Peyer's patch (tissue), 4 donors: ENCODE data around the gene ITSN1. TPM values are rescaled to one million over a fixed set of nuclear protein-coding genes. Genes with fewer than 3 reads are reported as not detected.
A peak's percentile ranks its signal among the peaks of the same experiment; 100 is the strongest.

Source experiments
- DNase-seq, 3 donors: peaks; one replicate each; pipeline ENCODE4 v3.0.0-alpha.2; 2017 to 2019
- H3K27ac ChIP-seq, 4 donors: fragments of 200-600 bp; sonication (generic); one replicate each; pipeline ENCODE4 v1.5.1; 2016 to 2019
- H3K27me3 ChIP-seq, 2 donors: fragments of 200-600 bp; sonication (generic); one replicate each; pipeline ENCODE4 v1.5.1; 2019
- H3K36me3 ChIP-seq, 3 donors: fragments of 200-600 bp; sonication (generic); one replicate each; pipeline ENCODE4 v1.5.1; 2016 to 2019
- H3K4me1 ChIP-seq, 4 donors: fragments of 200-600 bp; sonication (generic); one replicate each; pipeline ENCODE4 v1.5.1; 2016 to 2019
- H3K4me3 ChIP-seq, 4 donors: fragments of 200-600 bp; sonication (generic); 1 replicate in 3 of 4; 2 replicates in 1 of 4; pipeline ENCODE4 v1.5.1; 2016 to 2019; ENCODE audit warnings: mild to moderate bottlenecking in 1 of 4
- H3K9me3 ChIP-seq, 4 donors: fragments of 200-600 bp; sonication (generic); one replicate each; pipeline ENCODE4 v1.5.1; 2016 to 2019; ENCODE audit warnings: mild to moderate bottlenecking in 1 of 4
- CTCF ChIP-seq, 6 experiments: fragments of 450-650 bp in 4 of 6; fragments of 200-600 bp in 2 of 6; sonication (generic) in 1 of 6; IDR thresholded peaks; one replicate each; pipeline ENCODE4 v1.5.1; 2017 to 2019; ENCODE audit warnings: antibody characterized with exemption in 6 of 6, mild to moderate bottlenecking in 3 of 6, moderate library complexity in 1 of 6
- POLR2A ChIP-seq, 2 donors: fragments of 450-650 bp; IDR thresholded peaks; one replicate each; pipeline ENCODE4 v1.5.1; 2017; ENCODE audit warnings: antibody characterized with exemption in 2 of 2, mild to moderate bottlenecking in 2 of 2, moderate library complexity in 2 of 2
- total RNA-seq, 4 donors: library from RNA; depleted of rRNA; stranded (reverse); fragments of >200 nt; gene quantifications; one replicate each; pipeline ENCODE4 v1.1.0, GENCODE V29; 2016

ITSN1 gene
- total RNA-seq, 4 donors from 2014 or later = 41.0 to 56.9 (median 49.5) TPM

- H3K4me1 ChIP-seq = peaks cover 0 to 26% (median 14%) of the 10 kb centered on the region in 4 donors
- no peak for DNase-seq
- H3K27ac ChIP-seq = peak overlapping the region; percentile 79 to 89 (median 87)
- no peaks in the 10 kb centered on the region for H3K9me3 ChIP-seq
- H3K27me3 ChIP-seq = no peaks in the 10 kb centered on the region
- no peak overlapping the region for H3K4me3 ChIP-seq
- TF ChIP-seq POLR2A (IDR thresholded peaks at IDR 0.05) (no peak), CTCF (IDR thresholded peaks at IDR 0.05) (no peak)
- H3K36me3 ChIP-seq = no peaks in the 10 kb centered on the region
Observed at GRCh38 chr21:33948951-33949444, 306.7 kb downstream of the ITSN1 start.

Other genes starting within 250 kb of the ITSN1 start
- gene IFNGR2, start 239.1 kb upstream of the ITSN1 start, total RNA-seq = 10 to 100 TPM; 53.7 to 96.3 (median 67.6) TPM
- gene TMEM50B, start 162.5 kb upstream of the ITSN1 start, total RNA-seq = 100 to 1,000 TPM in 1 of 4 donors, 10 to 100 TPM in 3; 64.4 to 116 (median 94.7) TPM
- 1 to 10 TPM in 3 of 4 donors, not detected in 1; 1.9 to 4.4 (median 2.5) TPM for gene DNAJC28, start 150.8 kb upstream of the ITSN1 start, total RNA-seq
- 10 to 100 TPM; 45.4 to 69.0 (median 61.7) TPM for gene GART, start 100.4 kb upstream of the ITSN1 start, total RNA-seq
- 1,000 to 10,000 TPM in 1 of 4 donors, 100 to 1,000 TPM in 3; 285 to 1,432 (median 485) TPM for gene SON, start 99.5 kb upstream of the ITSN1 start, total RNA-seq
- 10 to 100 TPM in 2 of 4 donors, 1 to 10 TPM in 2; 9.2 to 26.3 (median 10.7) TPM for gene DONSON, start 53.8 kb upstream of the ITSN1 start, total RNA-seq
- 100 to 1,000 TPM in 1 of 4 donors, 10 to 100 TPM in 3; 30.8 to 172 (median 48.5) TPM for gene CRYZL1, start 760 bp upstream of the ITSN1 start, total RNA-seq